GM12878 (cell line): ENCODE results near the gene LAMA5.

Source experiments
- ATF3 ChIP-seq: IDR thresholded peaks from 2 replicates; pipeline ENCODE4 v1.6.1; 2011; ENCODE audit warnings: low read depth, mild to moderate bottlenecking, low read length, moderate library complexity, borderline replicate concordance; ENCODE audit errors: extremely low read depth
- CHD1 ChIP-seq: IDR thresholded peaks from 2 replicates; pipeline ENCODE4 v1.6.1; 2012; ENCODE audit warnings: low read depth, low read length, improper control_type of control experiment
- CHD2 ChIP-seq: IDR thresholded peaks from 2 replicates; pipeline ENCODE4 v1.6.1; 2011; ENCODE audit warnings: low read depth, low read length, improper control_type of control experiment, borderline replicate concordance
- CTCF ChIP-seq, 3 experiments: IDR thresholded peaks in 2 of 3; conservative IDR thresholded peaks in 1 of 3; 2 replicates each; pipeline ENCODE4 v1.5.1; 2011; ENCODE audit warnings: low read depth in 3 of 3, low read length in 3 of 3, mild to moderate bottlenecking in 3 of 3, control low read depth in 2 of 3, moderate library complexity in 2 of 3, inconsistent platforms in 1 of 3, mixed read lengths in 1 of 3; ENCODE audit not compliant: control insufficient read depth in 2 of 3, insufficient read depth in 1 of 3; ENCODE audit errors: extremely low read depth in 1 of 3
- CUX1 ChIP-seq: IDR thresholded peaks from 2 replicates; pipeline ENCODE4 v1.6.1; 2012; ENCODE audit warnings: improper control_type of control experiment, low read depth, low read length; ENCODE audit not compliant: insufficient replicate concordance
- DPF2 ChIP-seq: fragments of 450-650 bp; IDR thresholded peaks from 2 replicates; pipeline ENCODE4 v1.6.1; 2017; ENCODE audit warnings: mild to moderate bottlenecking
- JUND ChIP-seq: IDR thresholded peaks from 2 replicates; pipeline ENCODE4 v1.6.1; 2012; ENCODE audit warnings: low read depth, mild to moderate bottlenecking, low read length, improper control_type of control experiment, moderate library complexity
- POLR2AphosphoS2 ChIP-seq: IDR thresholded peaks from 2 replicates; pipeline ENCODE4 v1.6.1; 2011; ENCODE audit warnings: low read depth, mild to moderate bottlenecking, low read length, improper control_type of control experiment, moderate library complexity
- RB1 ChIP-seq: fragments of 450-650 bp; formaldehyde crosslinking; IDR thresholded peaks from 2 replicates; pipeline ENCODE4 v1.6.1; 2017; ENCODE audit warnings: mild to moderate bottlenecking, borderline replicate concordance
- RBBP5 ChIP-seq: fragments of 200-600 bp; sonication (generic); conservative IDR thresholded peaks from 2 replicates; pipeline ENCODE4 v1.6.1; 2016
- SREBF2 ChIP-seq: IDR thresholded peaks from 2 replicates; pipeline ENCODE4 v1.6.1; 2012; ENCODE audit warnings: mild to moderate bottlenecking, low read length
- TCF12 ChIP-seq: IDR thresholded peaks from 2 replicates; pipeline ENCODE4 v1.6.1; 2011; ENCODE audit warnings: low read depth, mild to moderate bottlenecking, low read length
- YY1 ChIP-seq: IDR thresholded peaks from 2 replicates; pipeline ENCODE4 v1.6.1; 2011; ENCODE audit warnings: low read depth, mild to moderate bottlenecking, low read length

GRCh38 chr20:62391165-62392076 is 24.3 kb upstream of the LAMA5 start:
- no peak for TF ChIP-seq RB1
- TF ChIP-seq JUND, result no peak
- no peak for TF ChIP-seq RBBP5
- TF ChIP-seq ATF3, result no peak
- TF ChIP-seq CUX1, result no peak
- no peak for TF ChIP-seq POLR2AphosphoS2
- TF ChIP-seq CTCF (IDR thresholded peaks at IDR 0.05 in 2 of 3, conservative IDR thresholded peaks at IDR 0.05 in 1 of 3; ENCODE audit: control insufficient read depth in 2 of 3, extremely low read depth in 1 of 3, insufficient read depth in 1 of 3, low read depth in 3 of 3, low read length in 3 of 3), result no peak
- no peak for TF ChIP-seq SREBF2
- no peak for TF ChIP-seq DPF2
- TF ChIP-seq CHD1, result no peak
- no peak for TF ChIP-seq CHD2
- TF ChIP-seq YY1, result no peak
- TF ChIP-seq TCF12, result no peak
